ENCODE results near the gene EYA2.

DNA sequence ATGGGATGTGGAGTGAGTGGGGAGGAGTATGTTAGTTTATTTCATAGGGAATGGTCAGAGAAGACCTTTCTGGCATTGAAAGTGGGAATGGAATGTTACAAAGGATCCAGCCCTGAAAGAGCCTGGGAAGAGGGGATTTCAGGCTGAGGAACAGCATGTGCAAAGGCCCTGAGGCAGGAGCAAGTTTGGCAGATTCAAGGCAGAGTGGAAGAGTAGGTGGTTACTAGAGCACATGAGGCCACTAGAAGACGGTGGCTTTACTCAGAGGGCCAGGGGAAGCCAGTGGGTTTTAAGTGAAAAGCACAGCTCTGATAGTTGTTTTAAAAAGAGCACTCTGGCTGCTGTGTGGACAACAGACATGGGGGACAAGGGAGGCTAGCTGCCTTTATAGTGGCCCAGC, 234.7 kb downstream of the EYA2 start:
- TF ChIP-seq POLR2A (IDR thresholded peaks at IDR 0.05): no peak
- TF ChIP-seq CTCF (IDR thresholded peaks at IDR 0.05 in 4 of 5, conservative IDR thresholded peaks at IDR 0.05 in 1 of 5): no peak
